Fibroblast of lung (primary cell): Measurements from ENCODE around the gene TRAPPC5.

Experiments
- CTCF ChIP-seq, 2 donors: IDR thresholded peaks in 1 of 2; conservative IDR thresholded peaks in 1 of 2; 1 replicate in 1 of 2; 2 replicates in 1 of 2; pipeline ENCODE4 v1.5.1; 2011 to 2012; ENCODE audit warnings: low read length in 2 of 2, control low read depth in 1 of 2, inconsistent platforms in 1 of 2, low read depth in 1 of 2, mild to moderate bottlenecking in 1 of 2
- EZH2 ChIP-seq: IDR thresholded peaks from 2 replicates; pipeline ENCODE4 v1.5.1; 2012; ENCODE audit warnings: low read length, control low read depth, mild to moderate bottlenecking; ENCODE audit errors: missing control alignments

DNA sequence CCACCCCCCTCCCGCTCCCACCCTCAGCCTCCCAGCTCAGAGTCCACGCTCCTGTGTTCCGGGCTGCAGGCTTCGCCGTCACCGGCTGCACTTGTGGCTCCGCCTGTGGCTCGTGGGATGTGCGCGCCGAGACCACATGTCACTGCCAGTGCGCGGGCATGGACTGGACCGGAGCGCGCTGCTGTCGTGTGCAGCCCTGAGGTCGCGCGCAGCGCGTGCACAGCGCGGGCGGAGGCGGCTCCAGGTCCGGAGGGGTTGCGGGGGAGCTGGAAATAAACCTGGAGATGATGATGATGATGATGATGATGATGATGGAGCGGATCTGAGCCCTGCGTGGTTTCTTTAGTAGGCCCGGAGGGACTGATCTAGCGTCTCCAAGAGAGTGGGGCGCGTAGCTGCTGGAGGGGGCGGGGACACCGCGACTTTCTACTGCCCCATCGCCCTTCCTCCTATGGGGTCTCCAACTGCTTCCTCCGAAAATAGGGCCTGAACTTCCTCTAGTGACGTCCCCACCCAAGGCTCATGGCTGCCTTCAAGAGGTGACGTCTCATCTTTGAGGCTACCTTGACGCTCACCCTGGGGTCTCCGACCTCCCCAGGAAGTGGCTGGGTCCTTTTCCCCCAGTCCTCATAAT, 10.4 kb upstream of the TRAPPC5 start:
- TF ChIP-seq CTCF (conservative IDR thresholded peaks at IDR 0.05 in 1 of 2, IDR thresholded peaks at IDR 0.05 in 1 of 2; ENCODE audit: low read depth in 1 of 2, low read length in 2 of 2) (no peak), EZH2 (no peak)
